ENCODE measurements around the gene SEC61G.

The SEC61G gene

GRCh38 chr7:54781134-54781920, 22.3 kb upstream of the SEC61G start:
- H3K4me3 ChIP-seq (ENCODE audit: low read depth, low read length) = no peak overlapping the region
- TF ChIP-seq, protein P1, sequence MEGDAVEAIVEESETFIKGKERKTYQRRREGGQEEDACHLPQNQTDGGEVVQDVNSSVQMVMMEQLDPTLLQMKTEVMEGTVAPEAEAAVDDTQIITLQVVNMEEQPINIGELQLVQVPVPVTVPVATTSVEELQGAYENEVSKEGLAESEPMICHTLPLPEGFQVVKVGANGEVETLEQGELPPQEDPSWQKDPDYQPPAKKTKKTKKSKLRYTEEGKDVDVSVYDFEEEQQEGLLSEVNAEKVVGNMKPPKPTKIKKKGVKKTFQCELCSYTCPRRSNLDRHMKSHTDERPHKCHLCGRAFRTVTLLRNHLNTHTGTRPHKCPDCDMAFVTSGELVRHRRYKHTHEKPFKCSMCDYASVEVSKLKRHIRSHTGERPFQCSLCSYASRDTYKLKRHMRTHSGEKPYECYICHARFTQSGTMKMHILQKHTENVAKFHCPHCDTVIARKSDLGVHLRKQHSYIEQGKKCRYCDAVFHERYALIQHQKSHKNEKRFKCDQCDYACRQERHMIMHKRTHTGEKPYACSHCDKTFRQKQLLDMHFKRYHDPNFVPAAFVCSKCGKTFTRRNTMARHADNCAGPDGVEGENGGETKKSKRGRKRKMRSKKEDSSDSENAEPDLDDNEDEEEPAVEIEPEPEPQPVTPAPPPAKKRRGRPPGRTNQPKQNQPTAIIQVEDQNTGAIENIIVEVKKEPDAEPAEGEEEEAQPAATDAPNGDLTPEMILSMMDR (IDR thresholded peaks at IDR 0.05; ENCODE audit: low read depth, low read length) = no peak

DNA sequence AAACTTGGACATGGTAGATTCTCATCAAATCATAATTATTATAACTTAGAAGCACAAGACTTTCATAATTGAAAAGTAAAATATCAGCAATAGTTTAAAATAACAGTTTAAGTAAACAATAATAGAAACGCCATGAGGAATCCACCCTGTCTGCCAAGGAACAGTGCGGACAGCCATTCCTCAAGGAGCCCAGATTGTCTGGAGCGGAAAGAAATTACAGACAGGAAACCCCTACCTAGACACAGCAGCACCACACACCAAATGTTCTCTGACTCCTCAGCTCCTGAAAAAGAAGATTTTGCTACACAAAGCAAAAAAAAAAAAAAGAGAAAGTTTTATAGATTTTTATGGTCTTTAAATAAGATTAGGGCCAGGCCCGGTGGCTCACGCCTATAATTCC, 21.5 kb upstream of the SEC61G start:
- no peak overlapping the region for H3K4me3 ChIP-seq (ENCODE audit: low read depth, low read length)
- TF ChIP-seq, protein P1 (IDR thresholded peaks at IDR 0.05; ENCODE audit: low read depth, low read length) = no peak

DNA sequence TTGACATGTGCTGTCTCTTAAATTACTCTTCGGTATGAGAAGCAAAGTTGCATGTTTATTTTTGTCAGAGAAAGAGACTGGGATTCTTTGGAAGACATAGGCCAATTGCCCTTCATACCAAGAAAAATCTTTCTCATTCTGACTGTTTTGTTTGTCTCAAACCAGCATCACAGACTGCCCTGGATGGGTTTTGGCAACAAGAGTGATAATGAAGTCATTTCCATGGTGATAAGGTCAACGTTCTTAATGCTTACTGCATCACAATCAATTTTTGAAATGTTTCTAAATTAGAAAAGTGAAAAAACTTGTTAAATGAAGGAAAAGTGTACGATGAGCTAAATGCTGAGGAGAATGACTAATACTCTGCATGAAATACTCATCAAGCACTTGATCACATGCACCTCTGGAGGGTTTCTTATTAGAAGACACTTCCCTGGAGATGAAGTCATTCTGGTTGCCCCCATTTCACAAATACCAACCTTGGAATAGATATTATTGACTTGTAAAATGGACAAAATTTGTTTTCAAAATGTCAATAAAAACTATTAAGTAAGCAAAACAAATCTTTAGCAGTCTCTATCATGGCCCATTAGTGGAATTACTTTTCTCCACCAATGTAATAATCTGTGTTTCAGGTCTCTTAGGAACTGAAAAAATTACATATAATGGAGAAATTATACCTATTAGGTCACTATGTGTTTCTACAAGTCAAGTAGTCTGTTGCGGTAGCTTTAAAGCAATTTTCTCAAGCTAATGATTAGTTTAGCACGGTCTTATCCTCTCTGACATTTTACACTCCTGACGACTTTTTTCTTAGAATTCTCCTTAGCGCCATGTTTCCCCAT, 19.9 kb upstream of the SEC61G start:
- TF ChIP-seq, protein P1 (IDR thresholded peaks at IDR 0.05; ENCODE audit: low read depth, low read length) = no peak
- no peak overlapping the region for H3K4me3 ChIP-seq (ENCODE audit: low read depth, low read length)

- TF ChIP-seq, protein P1 (IDR thresholded peaks at IDR 0.05; ENCODE audit: low read depth, low read length) = no peak
- H3K4me3 ChIP-seq (ENCODE audit: low read depth, low read length) = no peak overlapping the region
Measured at GRCh38 chr7:54778166-54778565, 19.2 kb upstream of the SEC61G start.

DNA sequence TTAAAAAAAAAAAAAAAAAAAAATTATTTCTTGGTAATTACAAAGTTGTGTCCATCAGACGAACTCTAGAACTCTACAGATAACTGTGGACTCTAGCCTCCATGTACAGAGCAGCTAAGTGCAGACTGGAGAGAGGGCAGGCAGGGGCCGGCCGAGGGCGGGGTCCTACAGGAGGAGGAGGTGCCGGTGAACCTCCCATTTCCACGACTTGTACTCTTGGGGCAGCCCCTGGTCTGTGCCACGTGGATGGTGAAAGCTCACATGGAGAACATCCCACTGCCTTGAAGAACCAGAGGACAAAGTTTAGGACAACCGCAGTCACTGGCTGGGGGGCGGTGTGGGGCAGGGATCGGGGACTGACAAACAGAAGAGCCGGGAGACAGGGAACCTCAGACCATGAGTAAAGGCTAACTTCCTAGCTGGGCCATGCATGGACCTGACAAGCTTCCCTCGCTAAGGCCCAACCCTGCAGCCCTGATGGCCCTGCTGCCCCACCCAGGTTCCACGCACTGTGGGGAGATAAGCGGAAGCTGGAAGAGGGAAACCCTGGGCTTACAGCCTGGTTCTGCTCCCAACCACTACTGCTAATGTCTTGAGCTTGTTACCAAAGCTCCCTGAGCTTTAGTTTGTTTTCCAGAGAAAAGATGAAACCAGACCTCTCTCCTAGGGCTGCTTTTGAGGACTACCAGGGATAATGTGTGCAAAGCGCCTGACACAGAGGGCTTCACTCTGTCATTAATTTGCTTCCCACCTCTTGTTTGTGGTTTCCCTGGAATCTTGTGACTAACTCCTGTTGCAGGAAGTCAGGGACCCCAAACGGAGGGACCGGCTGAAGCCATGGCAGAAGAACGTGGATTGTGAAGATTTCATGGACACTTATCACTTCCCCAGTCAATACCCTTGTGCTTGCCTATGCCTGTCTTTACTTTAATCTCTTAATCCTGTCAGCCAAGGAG, 16.1 kb upstream of the SEC61G start:
- TF ChIP-seq, protein P1 (IDR thresholded peaks at IDR 0.05; ENCODE audit: low read depth, low read length) = no peak
- no peak overlapping the region for H3K4me3 ChIP-seq (ENCODE audit: low read depth, low read length)

GRCh38 chr7:54773472-54774399, 14.7 kb upstream of the SEC61G start:
- H3K4me3 ChIP-seq (ENCODE audit: low read depth, low read length) = peak overlapping the region; percentile 41

More at GRCh38 chr7:54773472-54774399, 14.7 kb upstream of the SEC61G start:
- TF ChIP-seq, protein P1 (IDR thresholded peaks at IDR 0.05; ENCODE audit: low read depth, low read length) = peak; percentile 77
